HEK293 (cell line): Measurements from ENCODE around the gene TALDO1.

Source experiments
- TCF7L2 ChIP-seq: IDR thresholded peaks from 2 replicates; pipeline ENCODE4 v1.6.1; 2011; ENCODE audit warnings: low read depth, mild to moderate bottlenecking, inconsistent platforms, low read length, moderate library complexity, borderline replicate concordance
- ZBTB7A ChIP-seq: fragments of 450-650 bp; formaldehyde crosslinking; IDR thresholded peaks from 2 replicates; pipeline ENCODE4 v1.5.1; 2016; ENCODE audit warnings: low read depth, missing biosample characterization, missing genetic modification characterization
- ZNF302 ChIP-seq: fragments of 450-650 bp; formaldehyde crosslinking; IDR thresholded peaks from 2 replicates; pipeline ENCODE4 v1.5.1; 2016; ENCODE audit warnings: missing biosample characterization, missing genetic modification characterization, low read depth

- no peak for TF ChIP-seq TCF7L2
- TF ChIP-seq ZNF302 (tag by site-specific recombination), result no peak
- TF ChIP-seq ZBTB7A (tag by site-specific recombination), result no peak
Measured at GRCh38 chr11:779955-780532, 32.8 kb downstream of the TALDO1 start.
